PC-9 (cell line): ENCODE data around the gene MBOAT7.

ENCODE experiments used
- CTCF ChIP-seq: fragments of 200-600 bp; sonication (generic); conservative IDR thresholded peaks from 2 replicates; pipeline ENCODE4 v1.6.1; 2017; ENCODE audit warnings: mixed run types, antibody characterized with exemption, mild to moderate bottlenecking, moderate library complexity
- EZH2 ChIP-seq: fragments of 200-600 bp; sonication (generic); IDR thresholded peaks from 2 replicates; pipeline ENCODE4 v1.8.0; 2017; ENCODE audit warnings: antibody characterized with exemption, low read depth

GRCh38 chr19:54127688-54128440 lies 61.5 kb downstream of the MBOAT7 start:
- TF ChIP-seq CTCF (no peak), EZH2 (no peak)
